HEK293 (cell line): ENCODE measurements around the gene SIMC1.

Experiments
- CTCF ChIA-PET: fragments of 350-600 bp; formaldehyde crosslinking; extraction: SDS; loops from one replicate; lab custom pipeline; 2021; ENCODE audit warnings: antibody characterized with exemption; lab: Yijun Ruan, JAX
- POLR2A ChIA-PET: fragments of 300-600 bp; formaldehyde crosslinking; extraction: SDS; loops from one replicate; lab custom pipeline; 2020; ENCODE audit warnings: antibody characterized with exemption, inconsistent platforms; lab: Yijun Ruan, JAX
- H3K27ac ChIP-seq: fragments of 200-500 bp; sonication (Bioruptor generic); 2 replicates; pipeline ENCODE4 v1.5.1; 2014; ENCODE audit warnings: low read depth, low read length, control low read depth, inconsistent platforms; ENCODE audit errors: extremely low read depth
- H3K36me3 ChIP-seq, 2 experiments: fragments of 200-500 bp in 1 of 2; sonication (Bioruptor generic) in 1 of 2; 1 replicate in 1 of 2; 2 replicates in 1 of 2; pipeline ENCODE4 v1.5.1; 2014 to 2017; ENCODE audit warnings: inconsistent platforms in 2 of 2, low read length in 2 of 2; ENCODE audit not compliant: control insufficient read depth in 2 of 2, insufficient read depth in 1 of 2
- H3K4me1 ChIP-seq: fragments of 200-500 bp; sonication (Bioruptor generic); 2 replicates; pipeline ENCODE4 v1.5.1; 2014; ENCODE audit warnings: mild to moderate bottlenecking, low read length, inconsistent platforms; ENCODE audit not compliant: control insufficient read depth, insufficient read depth
- H3K4me3 ChIP-seq: 2 replicates; pipeline ENCODE4 v1.5.1; 2011; ENCODE audit warnings: low read depth, mild to moderate bottlenecking, control low read depth, low read length, moderate library complexity
- H3K9me3 ChIP-seq: fragments of 200-500 bp; sonication (Bioruptor generic); 2 replicates; pipeline ENCODE4 v1.5.1; 2014; ENCODE audit warnings: low read depth, low read length, inconsistent platforms; ENCODE audit not compliant: control insufficient read depth, insufficient read depth
- ELK4 ChIP-seq: IDR thresholded peaks from 2 replicates; pipeline ENCODE4 v1.6.1; 2011; ENCODE audit warnings: mild to moderate bottlenecking, low read depth, low read length, borderline replicate concordance
- KLF7 ChIP-seq: fragments of 450-650 bp; formaldehyde crosslinking; IDR thresholded peaks from 2 replicates; pipeline ENCODE4 v1.5.1; 2016; ENCODE audit warnings: missing biosample characterization, missing genetic modification characterization, borderline replicate concordance
- RBAK ChIP-seq: fragments of 450-650 bp; formaldehyde crosslinking; IDR thresholded peaks from 2 replicates; pipeline ENCODE4 v1.5.1; 2016; ENCODE audit warnings: missing biosample characterization, missing genetic modification characterization
- SALL2 ChIP-seq: fragments of 450-650 bp; formaldehyde crosslinking; IDR thresholded peaks from 2 replicates; pipeline ENCODE4 v1.5.0; 2017; ENCODE audit warnings: missing biosample characterization, mild to moderate bottlenecking, missing genetic modification characterization, borderline replicate concordance
- SP2 ChIP-seq: fragments of 450-650 bp; formaldehyde crosslinking; IDR thresholded peaks from 2 replicates; pipeline ENCODE4 v1.5.1; 2016; ENCODE audit warnings: missing biosample characterization, missing genetic modification characterization
- ZBTB8A ChIP-seq: fragments of 450-650 bp; formaldehyde crosslinking; IDR thresholded peaks from 2 replicates; pipeline ENCODE4 v1.5.1; 2016; ENCODE audit warnings: missing biosample characterization, missing genetic modification characterization
- ZFP37 ChIP-seq: fragments of 450-650 bp; formaldehyde crosslinking; IDR thresholded peaks from 2 replicates; pipeline ENCODE4 v1.5.1; 2016; ENCODE audit warnings: missing biosample characterization, missing genetic modification characterization
- ZNF24 ChIP-seq: fragments of 450-650 bp; formaldehyde crosslinking; IDR thresholded peaks from 2 replicates; pipeline ENCODE4 v1.5.1; 2016; ENCODE audit warnings: missing biosample characterization, missing genetic modification characterization
- ZNF37A ChIP-seq: fragments of 450-650 bp; IDR thresholded peaks from 2 replicates; pipeline ENCODE4 v1.5.1; 2018; ENCODE audit warnings: missing biosample characterization, missing genetic modification characterization
- ZNF391 ChIP-seq: fragments of 450-650 bp; formaldehyde crosslinking; IDR thresholded peaks from 2 replicates; pipeline ENCODE4 v1.5.1; 2016; ENCODE audit warnings: low read depth, missing biosample characterization, missing genetic modification characterization, borderline replicate concordance
- ZNF404 ChIP-seq: fragments of 450-650 bp; formaldehyde crosslinking; IDR thresholded peaks from 2 replicates; pipeline ENCODE4 v1.5.1; 2017; ENCODE audit warnings: missing biosample characterization, missing genetic modification characterization
- ZNF488 ChIP-seq: fragments of 450-650 bp; formaldehyde crosslinking; IDR thresholded peaks from 2 replicates; pipeline ENCODE4 v1.5.1; 2016; ENCODE audit warnings: missing biosample characterization, missing genetic modification characterization
- ZNF514 ChIP-seq: fragments of 450-650 bp; formaldehyde crosslinking; IDR thresholded peaks from 2 replicates; pipeline ENCODE4 v1.5.1; 2016; ENCODE audit warnings: missing biosample characterization, missing genetic modification characterization
- ZNF560 ChIP-seq: fragments of 450-650 bp; formaldehyde crosslinking; IDR thresholded peaks from 2 replicates; pipeline ENCODE4 v1.5.1; 2017; ENCODE audit warnings: missing biosample characterization, missing genetic modification characterization, borderline replicate concordance
- ZNF585B ChIP-seq: fragments of 450-650 bp; formaldehyde crosslinking; IDR thresholded peaks from 2 replicates; pipeline ENCODE4 v1.5.1; 2016; ENCODE audit warnings: missing biosample characterization, missing genetic modification characterization
- ZNF621 ChIP-seq: fragments of 450-650 bp; formaldehyde crosslinking; IDR thresholded peaks from 2 replicates; pipeline ENCODE4 v1.5.1; 2017; ENCODE audit warnings: missing biosample characterization, missing genetic modification characterization
- ZNF626 ChIP-seq: fragments of 450-650 bp; sonication (Bioruptor Pico); formaldehyde crosslinking; IDR thresholded peaks from 2 replicates; pipeline ENCODE4 v1.5.1; 2018; ENCODE audit warnings: missing biosample characterization, missing genetic modification characterization, inconsistent platforms
- ZNF664 ChIP-seq: fragments of 450-650 bp; formaldehyde crosslinking; IDR thresholded peaks from 2 replicates; pipeline ENCODE4 v1.5.1; 2016; ENCODE audit warnings: missing biosample characterization, missing genetic modification characterization
- ZNF777 ChIP-seq: fragments of 450-650 bp; formaldehyde crosslinking; IDR thresholded peaks from 2 replicates; pipeline ENCODE4 v1.5.1; 2017; ENCODE audit warnings: missing biosample characterization, missing genetic modification characterization, borderline replicate concordance
- ZNF830 ChIP-seq: fragments of 450-650 bp; IDR thresholded peaks from 2 replicates; pipeline ENCODE4 v1.5.0; 2018; ENCODE audit warnings: missing biosample characterization, missing genetic modification characterization, low read depth, mild to moderate bottlenecking, moderate library complexity
- ZNF837 ChIP-seq: fragments of 450-650 bp; formaldehyde crosslinking; IDR thresholded peaks from 2 replicates; pipeline ENCODE4 v1.5.1; 2016; ENCODE audit warnings: missing biosample characterization, missing genetic modification characterization
- ZSCAN16 ChIP-seq: fragments of 450-650 bp; formaldehyde crosslinking; IDR thresholded peaks from 2 replicates; pipeline ENCODE4 v1.5.1; 2016; ENCODE audit warnings: missing biosample characterization, missing genetic modification characterization
- ZSCAN23 ChIP-seq: fragments of 450-650 bp; formaldehyde crosslinking; IDR thresholded peaks from 2 replicates; pipeline ENCODE4 v1.5.1; 2016; ENCODE audit warnings: missing biosample characterization, missing genetic modification characterization
- TF ChIP-seq, protein P1 (sequence below): fragments of 450-650 bp; formaldehyde crosslinking; IDR thresholded peaks from 2 replicates; pipeline ENCODE4 v1.5.1; 2016; ENCODE audit warnings: missing biosample characterization, missing genetic modification characterization, low read depth
- TF ChIP-seq, protein P2 (sequence below): fragments of 450-650 bp; formaldehyde crosslinking; IDR thresholded peaks from 2 replicates; pipeline ENCODE4 v1.5.0; 2017; ENCODE audit warnings: missing biosample characterization, missing genetic modification characterization, borderline replicate concordance
- TF ChIP-seq, protein P3 (sequence below): fragments of 450-650 bp; formaldehyde crosslinking; IDR thresholded peaks from 2 replicates; pipeline ENCODE4; 2016; ENCODE audit warnings: missing biosample characterization, missing genetic modification characterization

Gene SIMC1

GRCh38 chr5:176381423-176381822 lies 143.2 kb downstream of the SIMC1 start:
- Histone ChIP-seq H3K9me3 (no peaks in the 10 kb centered on the region), H3K27ac (no peak overlapping the region), H3K4me3 (no peak overlapping the region)
- POLR2A ChIA-PET = interaction anchor here (1.3 kb wide), 1 partner anchor 20 kb away, joined by 5 read pairs; the partner anchor contains the start of gene KIAA1191
- TF ChIP-seq ZNF488 (tag by site-specific recombination) (no peak), ZNF391 (tag by site-specific recombination) (no peak), SP2 (tag by site-specific recombination) (no peak), ZNF560 (tag by site-specific recombination) (no peak), ZBTB8A (tag by site-specific recombination) (no peak), ZSCAN23 (tag by site-specific recombination) (no peak), ZNF621 (no peak), ZSCAN16 (tag by site-specific recombination) (no peak)
- TF ChIP-seq, protein P1, sequence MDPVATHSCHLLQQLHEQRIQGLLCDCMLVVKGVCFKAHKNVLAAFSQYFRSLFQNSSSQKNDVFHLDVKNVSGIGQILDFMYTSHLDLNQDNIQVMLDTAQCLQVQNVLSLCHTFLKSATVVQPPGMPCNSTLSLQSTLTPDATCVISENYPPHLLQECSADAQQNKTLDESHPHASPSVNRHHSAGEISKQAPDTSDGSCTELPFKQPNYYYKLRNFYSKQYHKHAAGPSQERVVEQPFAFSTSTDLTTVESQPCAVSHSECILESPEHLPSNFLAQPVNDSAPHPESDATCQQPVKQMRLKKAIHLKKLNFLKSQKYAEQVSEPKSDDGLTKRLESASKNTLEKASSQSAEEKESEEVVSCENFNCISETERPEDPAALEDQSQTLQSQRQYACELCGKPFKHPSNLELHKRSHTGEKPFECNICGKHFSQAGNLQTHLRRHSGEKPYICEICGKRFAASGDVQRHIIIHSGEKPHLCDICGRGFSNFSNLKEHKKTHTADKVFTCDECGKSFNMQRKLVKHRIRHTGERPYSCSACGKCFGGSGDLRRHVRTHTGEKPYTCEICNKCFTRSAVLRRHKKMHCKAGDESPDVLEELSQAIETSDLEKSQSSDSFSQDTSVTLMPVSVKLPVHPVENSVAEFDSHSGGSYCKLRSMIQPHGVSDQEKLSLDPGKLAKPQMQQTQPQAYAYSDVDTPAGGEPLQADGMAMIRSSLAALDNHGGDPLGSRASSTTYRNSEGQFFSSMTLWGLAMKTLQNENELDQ (tag by site-specific recombination) = no peak
- TF ChIP-seq, all 188 proteins: peak for 0
- Histone ChIP-seq H3K4me1 (no peaks in the 10 kb centered on the region), H3K36me3 (peaks cover 0 to 62% of the 10 kb centered on the region in 2 experiments; a peak in 2 of 3 replicates)
- CTCF ChIA-PET = no interaction called here

DNA sequence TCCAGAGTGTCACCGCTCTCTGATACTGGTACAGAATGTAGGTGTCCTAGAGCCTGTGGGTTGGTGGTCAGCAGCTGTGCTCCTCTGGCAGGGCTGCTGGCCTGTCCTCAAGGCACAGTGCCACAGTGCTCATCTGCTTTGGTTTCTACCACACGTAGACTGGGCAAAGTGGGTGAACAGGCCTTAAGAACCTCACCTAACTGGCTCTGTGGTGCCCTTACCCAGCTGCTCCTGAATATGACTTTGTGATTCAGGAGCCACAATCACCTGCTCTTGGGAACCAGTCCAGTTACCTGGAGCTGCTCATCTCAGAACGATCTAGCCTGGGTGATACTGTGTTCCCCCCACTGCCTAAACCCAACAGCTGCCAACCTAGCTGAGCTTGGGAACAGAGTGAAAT lies 143.8 kb downstream of the SIMC1 start:
- ChIA-PET CTCF (no interaction called here), POLR2A (interaction anchor here (0.5 to 1.5 kb wide), 2 partner anchors 9 to 30 kb away, joined by 3 read pairs; no protein-coding TSS in a partner anchor)

DNA sequence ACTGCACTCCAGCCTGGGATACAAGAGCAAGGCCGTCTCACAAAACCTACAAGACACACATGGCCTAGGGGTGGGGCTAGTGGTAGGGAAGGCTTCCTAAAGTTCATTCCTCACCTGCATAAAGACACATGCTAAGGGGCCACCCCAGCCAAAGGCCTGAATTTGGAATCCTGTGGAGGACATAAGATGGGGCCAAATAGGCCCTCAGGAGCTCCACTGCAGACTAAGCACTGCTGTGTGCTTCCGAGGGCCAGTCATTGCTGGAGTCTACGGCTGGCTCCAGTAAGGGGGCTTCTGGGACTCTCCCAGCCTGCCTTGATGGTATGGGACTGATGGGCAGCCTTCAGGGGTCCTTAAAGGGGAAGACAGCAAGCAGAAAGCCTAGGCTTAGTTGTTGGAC lies 144.5 kb downstream of the SIMC1 start:
- H3K4me1 ChIP-seq = no peaks in the 10 kb centered on the region
- POLR2A ChIA-PET = interaction anchor here (0.5 to 1.5 kb wide), 2 partner anchors 10 to 31 kb away, joined by 3 read pairs; no protein-coding TSS in a partner anchor
- H3K36me3 ChIP-seq = peaks cover 0 to 70% of the 10 kb centered on the region in 2 experiments; a peak in 2 of 3 replicates
- H3K4me3 ChIP-seq = no peak overlapping the region
- TF ChIP-seq ZNF24 (no peak), ZNF626 (tag by site-specific recombination) (no peak), ELK4 (no peak), ZNF514 (tag by site-specific recombination) (no peak), ZFP37 (tag by site-specific recombination) (no peak), ZNF664 (tag by site-specific recombination) (no peak), ZNF585B (tag by site-specific recombination) (no peak), ZNF830 (tag by site-specific recombination) (no peak), ZNF837 (tag by site-specific recombination) (no peak), SALL2 (tag by site-specific recombination) (no peak), KLF7 (tag by site-specific recombination) (no peak)
- TF ChIP-seq, protein P2, sequence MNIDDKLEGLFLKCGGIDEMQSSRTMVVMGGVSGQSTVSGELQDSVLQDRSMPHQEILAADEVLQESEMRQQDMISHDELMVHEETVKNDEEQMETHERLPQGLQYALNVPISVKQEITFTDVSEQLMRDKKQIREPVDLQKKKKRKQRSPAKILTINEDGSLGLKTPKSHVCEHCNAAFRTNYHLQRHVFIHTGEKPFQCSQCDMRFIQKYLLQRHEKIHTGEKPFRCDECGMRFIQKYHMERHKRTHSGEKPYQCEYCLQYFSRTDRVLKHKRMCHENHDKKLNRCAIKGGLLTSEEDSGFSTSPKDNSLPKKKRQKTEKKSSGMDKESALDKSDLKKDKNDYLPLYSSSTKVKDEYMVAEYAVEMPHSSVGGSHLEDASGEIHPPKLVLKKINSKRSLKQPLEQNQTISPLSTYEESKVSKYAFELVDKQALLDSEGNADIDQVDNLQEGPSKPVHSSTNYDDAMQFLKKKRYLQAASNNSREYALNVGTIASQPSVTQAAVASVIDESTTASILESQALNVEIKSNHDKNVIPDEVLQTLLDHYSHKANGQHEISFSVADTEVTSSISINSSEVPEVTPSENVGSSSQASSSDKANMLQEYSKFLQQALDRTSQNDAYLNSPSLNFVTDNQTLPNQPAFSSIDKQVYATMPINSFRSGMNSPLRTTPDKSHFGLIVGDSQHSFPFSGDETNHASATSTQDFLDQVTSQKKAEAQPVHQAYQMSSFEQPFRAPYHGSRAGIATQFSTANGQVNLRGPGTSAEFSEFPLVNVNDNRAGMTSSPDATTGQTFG (tag by site-specific recombination) = no peak
- TF ChIP-seq, protein P3, sequence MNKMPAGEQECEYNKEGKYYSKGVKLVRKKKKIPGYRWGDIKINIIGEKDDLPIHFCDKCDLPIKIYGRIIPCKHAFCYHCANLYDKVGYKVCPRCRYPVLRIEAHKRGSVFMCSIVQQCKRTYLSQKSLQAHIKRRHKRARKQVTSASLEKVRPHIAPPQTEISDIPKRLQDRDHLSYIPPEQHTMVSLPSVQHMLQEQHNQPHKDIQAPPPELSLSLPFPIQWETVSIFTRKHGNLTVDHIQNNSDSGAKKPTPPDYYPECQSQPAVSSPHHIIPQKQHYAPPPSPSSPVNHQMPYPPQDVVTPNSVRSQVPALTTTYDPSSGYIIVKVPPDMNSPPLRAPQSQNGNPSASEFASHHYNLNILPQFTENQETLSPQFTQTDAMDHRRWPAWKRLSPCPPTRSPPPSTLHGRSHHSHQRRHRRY (tag by site-specific recombination) = no peak
- TF ChIP-seq, all 188 proteins: peak for 0
- H3K9me3 ChIP-seq = no peaks in the 10 kb centered on the region
- H3K27ac ChIP-seq = no peak overlapping the region
- CTCF ChIA-PET = no interaction called here

More for the DNA sequence above, 143.8 kb downstream of the SIMC1 start:
- Histone ChIP-seq H3K36me3 (peaks cover 0 to 67% of the 10 kb centered on the region in 2 experiments; a peak in 2 of 3 replicates), H3K4me3 (no peak overlapping the region), H3K4me1 (no peaks in the 10 kb centered on the region), H3K9me3 (no peaks in the 10 kb centered on the region), H3K27ac (no peak overlapping the region)
- TF ChIP-seq RBAK (tag by site-specific recombination) = no peak
- no peak for TF ChIP-seq ZNF37A (tag by site-specific recombination)
- no peak for TF ChIP-seq ZNF777 (tag by site-specific recombination)
- TF ChIP-seq ZNF404 (tag by site-specific recombination) = no peak
